GM19372 (cell line): Measurements from ENCODE around the gene NFAT5.
"Not testable (repeated sequence)": the region's sequence is repeated elsewhere in the genome, so short reads cannot be mapped to it uniquely, and the experiment has no call there.

ENCODE experiments used
- ATAC-seq: cut with Tn5 transposase; IDR thresholded peaks from one replicate; pipeline ENCODE4 v1.9.1; 2021; ENCODE audit warnings: mild to moderate bottlenecking, low read depth, moderate library complexity; ENCODE audit not compliant: unreplicated experiment

The NFAT5 gene

DNA sequence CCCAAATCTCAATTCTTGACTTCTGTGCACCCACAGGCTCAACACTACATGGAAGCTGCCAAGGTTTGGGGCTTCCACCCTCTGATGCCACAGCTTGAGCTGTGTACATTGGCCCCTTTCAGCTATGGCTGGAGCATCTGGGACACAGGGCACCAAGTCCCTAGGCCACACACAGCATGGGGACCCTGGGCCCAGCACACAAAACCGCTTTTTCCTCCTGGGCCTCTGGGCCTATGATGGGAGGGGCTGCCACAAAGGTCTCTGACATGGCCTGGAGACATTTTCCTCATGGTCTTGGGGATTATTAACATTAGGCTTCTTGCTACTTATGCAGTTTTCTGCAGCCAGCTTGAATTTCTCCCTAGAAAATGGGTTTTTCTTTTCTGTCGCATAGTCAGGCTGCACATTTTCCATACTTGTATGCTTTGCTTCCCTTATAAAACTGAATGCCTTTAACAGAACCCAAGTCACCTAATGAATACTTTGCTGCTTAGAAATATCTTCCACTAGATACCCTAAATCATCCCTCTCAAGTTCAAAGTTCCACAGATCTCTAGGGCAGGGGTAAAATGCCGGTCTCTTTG, 70.9 kb downstream of the NFAT5 start:
- ATAC-seq: not testable (repeated sequence)

- ATAC-seq: not testable (repeated sequence)
Measured at GRCh38 chr16:69637206-69637865, 71.6 kb downstream of the NFAT5 start.

DNA sequence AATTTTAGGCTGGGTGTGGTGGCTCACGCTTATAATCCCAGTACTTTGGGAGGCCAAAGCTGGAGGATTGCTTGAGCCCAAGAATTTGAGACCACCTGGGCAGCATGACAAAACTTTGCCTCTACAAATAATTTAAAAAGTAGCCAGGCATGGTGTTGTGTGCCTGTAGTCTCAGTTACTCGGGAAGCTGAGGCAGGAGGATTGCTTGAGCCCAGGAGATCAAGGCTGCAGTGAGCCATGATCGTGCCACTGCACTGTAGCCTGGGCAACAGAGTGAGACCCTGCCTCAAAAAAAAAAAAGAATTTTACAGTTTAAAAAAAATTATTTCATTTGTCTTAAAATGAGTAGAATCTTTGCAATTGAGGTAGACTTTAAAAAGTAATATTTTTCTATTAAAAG, 78.2 kb downstream of the NFAT5 start:
- ATAC-seq: not testable (repeated sequence)

DNA sequence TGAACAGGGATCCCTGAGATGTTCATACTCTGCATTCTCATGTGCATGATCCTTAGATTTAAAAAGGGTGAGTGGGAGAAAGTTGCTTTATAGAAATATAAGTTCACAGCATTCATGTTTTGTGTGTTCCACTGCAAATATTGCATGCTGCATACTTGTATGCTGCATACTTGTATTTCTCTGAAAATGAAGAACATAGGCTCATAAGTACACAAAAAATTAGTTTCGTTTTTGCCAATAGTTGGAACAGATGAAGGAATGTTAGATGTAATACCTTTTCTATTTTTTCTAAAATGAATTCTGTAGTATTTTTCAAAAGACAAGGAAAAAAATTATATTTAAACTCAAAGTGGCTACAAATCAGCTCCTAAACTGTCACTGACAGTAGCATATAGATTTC, 79.0 kb downstream of the NFAT5 start:
- no peak for ATAC-seq

DNA sequence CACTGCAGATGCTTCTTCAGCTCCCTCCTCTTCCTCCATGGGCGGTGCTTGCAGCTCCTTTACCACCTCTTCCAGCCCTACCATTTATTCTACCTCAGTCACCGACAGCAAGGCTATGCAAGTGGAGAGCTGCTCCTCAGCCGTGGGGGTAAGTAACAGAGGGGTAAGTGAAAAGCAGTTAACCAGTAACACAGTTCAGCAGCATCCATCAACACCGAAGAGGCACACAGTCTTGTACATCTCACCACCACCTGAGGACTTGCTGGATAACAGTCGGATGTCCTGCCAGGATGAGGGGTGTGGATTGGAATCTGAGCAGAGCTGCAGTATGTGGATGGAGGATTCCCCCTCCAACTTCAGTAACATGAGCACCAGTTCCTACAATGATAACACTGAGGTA, 81.3 kb downstream of the NFAT5 start:
- no peak for ATAC-seq

DNA sequence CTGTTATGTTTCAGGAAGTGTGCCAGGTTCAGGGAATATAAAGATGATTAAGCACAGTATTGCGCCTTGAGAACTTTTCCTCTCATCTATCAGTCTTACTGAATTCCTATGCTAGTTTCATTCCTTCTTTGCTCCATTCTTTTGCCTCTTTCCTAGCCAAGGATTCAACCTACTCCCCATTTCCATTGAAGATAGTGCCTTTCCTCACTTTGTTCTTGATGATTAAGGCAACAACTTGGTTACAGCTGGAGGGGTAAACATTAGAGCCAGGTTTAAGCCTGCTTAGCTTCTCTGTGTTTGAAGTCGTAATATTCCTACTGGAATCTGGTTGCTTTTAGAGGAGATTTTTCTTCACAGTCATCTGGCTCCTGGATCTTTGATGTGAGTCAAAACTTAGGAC, 85.5 kb downstream of the NFAT5 start:
- ATAC-seq: no peak

DNA sequence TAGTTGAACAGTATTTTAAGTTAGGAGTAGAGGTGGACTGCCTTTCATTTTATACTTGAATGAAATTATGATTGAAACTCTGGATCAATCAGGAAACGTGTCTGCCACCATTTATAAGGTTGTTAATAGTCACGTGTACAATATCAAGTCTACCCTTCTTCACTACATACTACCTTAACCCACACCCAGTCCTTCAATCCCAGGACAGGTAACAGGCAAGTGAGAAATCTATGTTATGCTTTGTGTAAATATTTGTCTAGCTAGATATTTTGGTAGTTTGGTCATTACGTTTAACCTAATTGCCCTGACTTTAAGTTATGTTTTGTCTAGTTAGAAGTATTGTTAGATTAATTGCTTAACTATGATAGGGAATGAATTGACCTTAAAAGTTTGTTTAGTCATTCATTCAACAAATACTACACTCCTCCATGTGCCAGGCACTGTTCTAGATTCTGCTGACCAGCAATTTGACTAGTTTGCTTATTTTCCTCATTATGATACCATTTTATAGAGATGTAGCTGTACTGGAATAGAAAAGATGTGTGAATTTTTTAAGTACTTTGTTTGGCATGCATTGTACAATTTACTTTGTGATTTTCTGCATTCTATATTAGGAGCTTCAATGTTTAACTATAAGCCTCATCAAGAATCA, 88.6 kb downstream of the NFAT5 start:
- no peak for ATAC-seq

- no peak for ATAC-seq
Measured at GRCh38 chr16:69660166-69660565, 94.4 kb downstream of the NFAT5 start.

DNA sequence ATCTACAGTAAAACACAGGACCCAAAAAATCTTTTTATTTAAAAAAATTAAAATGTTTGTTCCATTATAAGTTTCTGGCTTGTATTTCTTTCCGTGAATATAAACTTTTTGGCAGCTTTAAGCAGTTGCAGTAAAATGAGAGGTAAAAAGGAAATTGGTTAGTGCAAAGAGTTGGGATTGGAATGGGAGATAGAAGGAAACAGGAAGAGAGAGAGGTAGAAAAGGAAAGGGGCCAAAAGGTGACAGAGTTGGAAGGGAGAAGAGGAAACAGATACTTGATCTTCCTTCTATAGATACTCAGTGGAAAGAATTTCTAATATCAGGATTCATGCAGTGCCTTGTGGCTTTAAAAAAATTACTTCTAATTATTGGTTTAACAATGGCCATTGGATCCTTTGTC, 97.1 kb downstream of the NFAT5 start:
- no peak for ATAC-seq

GRCh38 chr16:69663846-69664245, 98.1 kb downstream of the NFAT5 start:
- no peak for ATAC-seq

GRCh38 chr16:69669577-69669976, 103.8 kb downstream of the NFAT5 start:
- no peak for ATAC-seq

GRCh38 chr16:69672315-69672997, 106.7 kb downstream of the NFAT5 start:
- no peak for ATAC-seq

GRCh38 chr16:69672998-69673713, 107.4 kb downstream of the NFAT5 start:
- no peak for ATAC-seq

- no peak for ATAC-seq
Measured at GRCh38 chr16:69680358-69680757, 114.6 kb downstream of the NFAT5 start.

- ATAC-seq: no peak
Measured at GRCh38 chr16:69688589-69688988, 122.8 kb downstream of the NFAT5 start.

DNA sequence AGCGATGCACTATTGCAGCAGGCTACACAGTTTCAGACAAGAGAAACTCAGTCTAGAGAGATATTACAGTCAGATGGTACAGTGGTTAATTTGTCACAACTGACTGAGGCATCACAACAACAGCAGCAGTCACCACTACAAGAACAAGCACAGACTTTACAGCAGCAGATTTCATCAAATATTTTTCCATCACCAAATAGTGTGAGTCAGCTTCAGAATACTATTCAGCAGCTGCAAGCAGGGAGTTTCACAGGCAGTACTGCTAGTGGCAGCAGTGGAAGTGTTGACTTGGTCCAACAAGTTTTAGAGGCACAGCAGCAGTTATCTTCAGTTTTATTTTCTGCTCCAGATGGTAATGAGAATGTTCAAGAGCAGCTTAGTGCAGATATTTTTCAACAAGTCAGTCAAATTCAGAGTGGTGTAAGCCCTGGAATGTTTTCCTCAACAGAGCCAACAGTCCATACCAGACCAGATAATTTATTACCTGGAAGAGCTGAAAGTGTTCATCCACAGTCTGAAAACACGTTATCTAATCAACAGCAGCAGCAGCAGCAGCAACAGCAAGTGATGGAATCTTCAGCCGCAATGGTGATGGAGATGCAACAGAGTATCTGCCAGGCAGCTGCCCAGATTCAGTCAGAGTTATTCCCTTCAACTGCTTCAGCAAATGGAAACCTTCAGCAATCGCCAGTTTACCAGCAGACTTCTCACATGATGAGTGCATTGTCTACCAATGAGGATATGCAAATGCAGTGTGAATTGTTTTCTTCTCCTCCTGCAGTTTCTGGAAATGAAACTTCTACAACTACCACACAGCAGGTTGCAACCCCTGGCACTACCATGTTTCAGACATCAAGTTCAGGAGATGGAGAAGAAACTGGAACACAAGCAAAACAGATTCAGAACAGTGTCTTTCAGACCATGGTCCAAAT, 126.5 kb downstream of the NFAT5 start:
- ATAC-seq: no peak

GRCh38 chr16:69693916-69694315, 128.2 kb downstream of the NFAT5 start:
- ATAC-seq: no peak

DNA sequence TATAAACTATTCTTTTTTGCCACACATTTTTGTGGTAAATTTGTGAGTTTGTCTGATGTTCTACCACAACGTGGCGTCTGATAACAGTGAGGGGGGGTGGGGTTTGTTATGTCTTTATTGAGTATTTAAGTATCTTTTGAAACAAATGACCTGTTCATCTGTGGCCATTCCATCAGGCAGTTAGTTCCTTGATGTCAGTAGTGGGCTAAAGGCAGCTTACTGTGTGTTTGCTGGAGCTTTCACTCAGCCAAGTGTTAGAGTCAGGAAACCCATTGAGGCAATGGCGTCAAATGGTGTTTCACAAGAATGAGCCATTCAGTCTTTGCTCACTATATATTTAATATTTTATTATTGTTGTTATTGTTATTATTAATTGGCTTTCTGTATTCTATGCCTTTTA, 132.6 kb downstream of the NFAT5 start:
- no peak for ATAC-seq

GRCh38 chr16:69699915-69700314, 134.1 kb downstream of the NFAT5 start:
- ATAC-seq: no peak

DNA sequence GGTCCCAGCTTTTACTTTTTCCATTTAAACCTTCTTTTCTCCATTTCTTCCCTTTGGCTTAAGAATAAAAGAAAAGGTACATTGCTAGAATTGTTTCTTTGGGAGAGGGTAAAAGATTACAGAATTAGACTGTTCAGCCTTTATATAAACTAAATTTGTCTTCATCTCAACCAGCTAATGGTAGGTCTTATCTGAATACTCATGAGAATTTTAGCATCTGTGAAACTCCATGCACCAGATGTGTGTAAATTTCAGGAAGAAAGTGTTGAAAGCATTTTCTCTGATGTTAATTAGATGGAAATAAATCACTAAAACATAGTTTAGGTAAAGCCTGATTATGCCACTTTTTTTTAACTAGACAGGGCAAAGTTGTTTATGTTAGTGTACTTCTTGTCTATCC, 135.7 kb downstream of the NFAT5 start:
- ATAC-seq: no peak
